ENCODE data around the gene TRAPPC4. TPM values are rescaled to one million over a fixed set of nuclear protein-coding genes. Genes with fewer than 3 reads are reported as not detected.

The TRAPPC4 gene
- total RNA-seq, 1 experiment from 2014 or later = 78.9 TPM

DNA sequence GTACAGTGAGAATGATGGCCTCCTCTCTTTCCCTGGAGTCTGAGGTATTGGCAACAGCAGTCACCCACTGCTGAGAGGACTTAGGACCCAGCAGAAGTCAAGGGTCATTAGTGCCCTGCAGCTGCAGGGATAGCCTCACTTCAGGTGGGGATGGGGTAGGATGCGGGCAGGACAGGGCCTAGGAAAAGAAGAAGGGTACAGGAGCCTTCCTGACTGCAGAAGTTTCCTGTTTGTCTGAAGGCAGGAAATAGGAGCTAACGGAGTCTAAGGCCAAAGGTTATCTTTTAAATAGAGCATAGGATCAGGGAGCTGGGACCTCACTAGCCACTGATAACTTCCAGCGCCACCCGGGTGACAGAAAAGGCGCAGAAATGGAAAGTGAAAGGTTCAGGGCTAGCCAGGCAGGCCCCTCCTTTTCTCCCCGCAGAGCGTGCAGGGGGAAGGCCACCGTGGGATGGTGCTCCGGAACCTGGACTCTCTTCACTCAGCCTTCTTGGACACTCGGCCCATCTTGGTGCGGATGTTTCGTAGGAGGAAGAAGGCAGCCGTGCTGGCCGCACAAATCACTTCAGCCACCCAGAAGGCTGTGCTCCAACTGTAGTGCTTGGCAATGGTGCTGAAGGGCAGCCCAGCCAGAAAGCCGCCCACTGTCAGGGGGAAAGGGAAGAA lies 6.0 kb downstream of the TRAPPC4 start:
- in situ Hi-C loops (cut with HindIII; ENCODE audit: low pct_unique_long_range_greater_than_20kb, low sequenced_read_pairs) (no loop called here), intact Hi-C loops (cut with micrococcal nuclease; ENCODE audit: unreplicated experiment) (no loop called here)
- H3K36me3 ChIP-seq (ENCODE audit: control insufficient read depth, insufficient read depth, low read length) = peaks cover 5% of the 10 kb centered on the region
- ChIA-PET POLR2A (interaction anchor here (1.0 kb wide), 1 partner anchor 111 kb away, joined by 3 read pairs; no protein-coding TSS in a partner anchor), CTCF (interaction anchor here (0.6 kb wide), 1 partner anchor 378 kb away, joined by 3 read pairs; no protein-coding TSS in a partner anchor)
- ATAC-seq = no peak
- no peak for TF ChIP-seq POLR2AphosphoS5 (IDR thresholded peaks at IDR 0.05; ENCODE audit: low read depth, low read length)
- TF ChIP-seq TCF7L2 (IDR thresholded peaks at IDR 0.05; ENCODE audit: low read depth, low read length) = no peak
- TF ChIP-seq SIN3A (IDR thresholded peaks at IDR 0.05; ENCODE audit: borderline replicate concordance, insufficient read depth, low read depth, low read length) = no peak
- TF ChIP-seq, protein P1, sequence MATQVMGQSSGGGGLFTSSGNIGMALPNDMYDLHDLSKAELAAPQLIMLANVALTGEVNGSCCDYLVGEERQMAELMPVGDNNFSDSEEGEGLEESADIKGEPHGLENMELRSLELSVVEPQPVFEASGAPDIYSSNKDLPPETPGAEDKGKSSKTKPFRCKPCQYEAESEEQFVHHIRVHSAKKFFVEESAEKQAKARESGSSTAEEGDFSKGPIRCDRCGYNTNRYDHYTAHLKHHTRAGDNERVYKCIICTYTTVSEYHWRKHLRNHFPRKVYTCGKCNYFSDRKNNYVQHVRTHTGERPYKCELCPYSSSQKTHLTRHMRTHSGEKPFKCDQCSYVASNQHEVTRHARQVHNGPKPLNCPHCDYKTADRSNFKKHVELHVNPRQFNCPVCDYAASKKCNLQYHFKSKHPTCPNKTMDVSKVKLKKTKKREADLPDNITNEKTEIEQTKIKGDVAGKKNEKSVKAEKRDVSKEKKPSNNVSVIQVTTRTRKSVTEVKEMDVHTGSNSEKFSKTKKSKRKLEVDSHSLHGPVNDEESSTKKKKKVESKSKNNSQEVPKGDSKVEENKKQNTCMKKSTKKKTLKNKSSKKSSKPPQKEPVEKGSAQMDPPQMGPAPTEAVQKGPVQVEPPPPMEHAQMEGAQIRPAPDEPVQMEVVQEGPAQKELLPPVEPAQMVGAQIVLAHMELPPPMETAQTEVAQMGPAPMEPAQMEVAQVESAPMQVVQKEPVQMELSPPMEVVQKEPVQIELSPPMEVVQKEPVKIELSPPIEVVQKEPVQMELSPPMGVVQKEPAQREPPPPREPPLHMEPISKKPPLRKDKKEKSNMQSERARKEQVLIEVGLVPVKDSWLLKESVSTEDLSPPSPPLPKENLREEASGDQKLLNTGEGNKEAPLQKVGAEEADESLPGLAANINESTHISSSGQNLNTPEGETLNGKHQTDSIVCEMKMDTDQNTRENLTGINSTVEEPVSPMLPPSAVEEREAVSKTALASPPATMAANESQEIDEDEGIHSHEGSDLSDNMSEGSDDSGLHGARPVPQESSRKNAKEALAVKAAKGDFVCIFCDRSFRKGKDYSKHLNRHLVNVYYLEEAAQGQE (IDR thresholded peaks at IDR 0.05; ENCODE audit: insufficient read depth in 1 of 2, low read depth in 2 of 2, low read length in 1 of 2) = no peak
- TF ChIP-seq, protein P2, sequence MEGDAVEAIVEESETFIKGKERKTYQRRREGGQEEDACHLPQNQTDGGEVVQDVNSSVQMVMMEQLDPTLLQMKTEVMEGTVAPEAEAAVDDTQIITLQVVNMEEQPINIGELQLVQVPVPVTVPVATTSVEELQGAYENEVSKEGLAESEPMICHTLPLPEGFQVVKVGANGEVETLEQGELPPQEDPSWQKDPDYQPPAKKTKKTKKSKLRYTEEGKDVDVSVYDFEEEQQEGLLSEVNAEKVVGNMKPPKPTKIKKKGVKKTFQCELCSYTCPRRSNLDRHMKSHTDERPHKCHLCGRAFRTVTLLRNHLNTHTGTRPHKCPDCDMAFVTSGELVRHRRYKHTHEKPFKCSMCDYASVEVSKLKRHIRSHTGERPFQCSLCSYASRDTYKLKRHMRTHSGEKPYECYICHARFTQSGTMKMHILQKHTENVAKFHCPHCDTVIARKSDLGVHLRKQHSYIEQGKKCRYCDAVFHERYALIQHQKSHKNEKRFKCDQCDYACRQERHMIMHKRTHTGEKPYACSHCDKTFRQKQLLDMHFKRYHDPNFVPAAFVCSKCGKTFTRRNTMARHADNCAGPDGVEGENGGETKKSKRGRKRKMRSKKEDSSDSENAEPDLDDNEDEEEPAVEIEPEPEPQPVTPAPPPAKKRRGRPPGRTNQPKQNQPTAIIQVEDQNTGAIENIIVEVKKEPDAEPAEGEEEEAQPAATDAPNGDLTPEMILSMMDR (IDR thresholded peaks at IDR 0.05) = no peak
- no peak overlapping the region for H3K27ac ChIP-seq (ENCODE audit: low read length)
- no peak for DNase-seq (ENCODE audit: low read depth, low spot score)
- BruUV-seq (replicated peaks) = no TSS peak
- no peaks in the 10 kb centered on the region for H3K9me3 ChIP-seq (ENCODE audit: control insufficient read depth, insufficient read depth, low read depth, low read length)
- H3K4me1 ChIP-seq (ENCODE audit: control insufficient read depth, insufficient read depth, low read length) = peaks cover 33% of the 10 kb centered on the region
- H3K4me3 ChIP-seq (ENCODE audit: low read depth in 2 of 2, low read length in 2 of 2) = no peak overlapping the region
- H3K27me3 ChIP-seq (ENCODE audit: control insufficient read depth, insufficient read depth, low read length) = no peaks in the 10 kb centered on the region

DNA sequence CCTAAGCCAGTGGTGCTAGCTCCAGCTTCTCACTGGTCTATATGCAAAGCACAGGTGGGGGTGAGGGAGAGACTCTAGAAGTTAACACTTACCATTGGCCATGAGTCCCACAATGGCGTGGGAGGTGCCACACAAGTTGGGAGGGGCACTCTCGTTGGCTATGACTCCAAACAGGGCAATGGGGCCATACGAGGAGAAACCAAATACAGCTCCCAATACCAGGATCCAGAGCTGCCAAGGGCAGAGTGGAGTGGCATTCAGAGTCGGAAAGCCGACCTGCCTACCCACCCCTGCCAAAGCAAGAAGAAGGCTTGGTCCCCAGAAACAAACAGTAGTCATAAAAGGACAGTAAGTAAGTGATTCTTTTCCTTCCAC lies 6.5 kb downstream of the TRAPPC4 start:
- Histone ChIP-seq H3K4me3 (ENCODE audit: low read depth in 2 of 2, low read length in 2 of 2) (no peak overlapping the region), H3K9me3 (ENCODE audit: control insufficient read depth, insufficient read depth, low read depth, low read length) (no peaks in the 10 kb centered on the region), H3K27me3 (ENCODE audit: control insufficient read depth, insufficient read depth, low read length) (no peaks in the 10 kb centered on the region), H3K27ac (ENCODE audit: low read length) (no peak overlapping the region), H3K4me1 (ENCODE audit: control insufficient read depth, insufficient read depth, low read length) (peaks cover 34% of the 10 kb centered on the region), H3K36me3 (ENCODE audit: control insufficient read depth, insufficient read depth, low read length) (peaks cover 5% of the 10 kb centered on the region)
- in situ Hi-C loops (cut with HindIII; ENCODE audit: low pct_unique_long_range_greater_than_20kb, low sequenced_read_pairs) = no loop called here
- BruUV-seq (replicated peaks) = no TSS peak
- intact Hi-C loops (cut with micrococcal nuclease; ENCODE audit: unreplicated experiment) = no loop called here
- ChIA-PET CTCF (interaction anchor here (0.6 kb wide), 1 partner anchor 379 kb away, joined by 3 read pairs; no protein-coding TSS in a partner anchor), POLR2A (no interaction called here)
- 0 out of 2 replicates have a peak, but pooled peaks have one; percentile 3 for ATAC-seq
- no peak for DNase-seq (ENCODE audit: low read depth, low spot score)
- TF ChIP-seq SIN3A (IDR thresholded peaks at IDR 0.05; ENCODE audit: borderline replicate concordance, insufficient read depth, low read depth, low read length) (no peak), POLR2AphosphoS5 (IDR thresholded peaks at IDR 0.05; ENCODE audit: low read depth, low read length) (no peak), TCF7L2 (IDR thresholded peaks at IDR 0.05; ENCODE audit: low read depth, low read length) (no peak)
- TF ChIP-seq, protein P2 (IDR thresholded peaks at IDR 0.05) = no peak
- TF ChIP-seq, protein P1 (IDR thresholded peaks at IDR 0.05; ENCODE audit: insufficient read depth in 1 of 2, low read depth in 2 of 2, low read length in 1 of 2) = no peak

Data from Panc1 (cell line).